Effector memory CD8-positive, alpha-beta T cell (primary cell): Measurements from ENCODE around the gene TAF11L13.
"Not testable (repeated sequence)": the region's sequence is repeated elsewhere in the genome, so short reads cannot be mapped to it uniquely, and the experiment has no call there.

ENCODE experiments used
- ATAC-seq: fragments of 150-1000 bp; cut with Tn5 transposase; replicated peaks from 2 replicates; pipeline ENCODE4 v1.10.0; 2021; ENCODE audit warnings: mild to moderate bottlenecking, moderate library complexity
- DNase-seq, 3 experiments: peaks; one replicate each; pipeline ENCODE4 v3.0.0; 2021
- H3K27ac Mint-ChIP-seq, 2 donors: one replicate each; pipeline ENCODE4 v1.8.0; 2022; ENCODE audit warnings: mild to moderate bottlenecking in 2 of 2, mixed read lengths in 2 of 2, moderate library complexity in 2 of 2
- H3K27me3 Mint-ChIP-seq, 2 donors: one replicate each; pipeline ENCODE4 v1.8.0; 2022; ENCODE audit warnings: mixed read lengths in 2 of 2
- H3K36me3 Mint-ChIP-seq: one replicate; pipeline ENCODE4 v1.8.0; 2022; ENCODE audit warnings: mild to moderate bottlenecking, moderate library complexity, mixed read lengths; ENCODE audit not compliant: insufficient read depth
- H3K4me1 Mint-ChIP-seq, 2 donors: one replicate each; pipeline ENCODE4 v1.8.0; 2022; ENCODE audit warnings: low read depth in 2 of 2, mixed read lengths in 2 of 2
- H3K4me3 Mint-ChIP-seq, 2 donors: one replicate each; pipeline ENCODE4 v1.8.0; 2022; ENCODE audit warnings: mild to moderate bottlenecking in 2 of 2, mixed read lengths in 2 of 2, moderate library complexity in 2 of 2
- H3K9me3 Mint-ChIP-seq, 2 donors: one replicate each; pipeline ENCODE4 v1.8.0; 2022; ENCODE audit warnings: mixed read lengths in 2 of 2
- total RNA-seq, 9 experiments: gene quantifications; one replicate each; lab custom pipeline; 2026; lab: John Stamatoyannopoulos, UW

Gene TAF11L13
- 0 reads per million in 9 experiments for total RNA-seq

DNA sequence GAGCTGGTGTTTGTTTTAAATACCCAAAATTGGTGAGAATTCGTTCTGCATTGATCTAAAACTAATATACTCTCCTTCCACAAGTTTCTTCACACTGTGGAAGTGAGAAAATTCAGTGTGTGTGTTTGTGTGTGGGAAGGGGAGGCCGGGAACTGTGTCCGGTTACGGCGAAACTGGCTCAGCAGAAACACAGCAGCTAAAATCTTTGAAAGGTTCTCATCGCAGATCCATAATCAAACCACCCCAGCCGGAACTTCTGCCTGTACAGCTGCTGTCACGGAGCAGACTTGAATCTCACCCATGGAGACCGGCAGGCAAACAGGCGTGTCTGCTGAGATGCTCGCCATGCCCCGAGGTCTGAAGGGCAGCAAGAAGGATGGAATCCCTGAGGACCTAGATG is at the start of gene TAF11L13:
TSS of gene TAF11L13 (plus strand) at position 301 of the 400 bp plus-strand sequence.
- peaks cover 8 to 12% of the 10 kb centered on the region in 2 donors for H3K9me3 Mint-ChIP-seq
- H3K4me1 Mint-ChIP-seq, H3K27ac Mint-ChIP-seq, ATAC-seq, H3K36me3 Mint-ChIP-seq, H3K4me3 Mint-ChIP-seq, DNase-seq, H3K27me3 Mint-ChIP-seq: not testable (repeated sequence)

GRCh38 chr5:17585658-17586057 is 46.2 kb upstream of the TAF11L13 start, which contains the start of gene TAF11L7:
TSS of gene TAF11L7 (minus strand) at chr5:17585758.
- H3K27me3 Mint-ChIP-seq, H3K4me1 Mint-ChIP-seq, DNase-seq, H3K36me3 Mint-ChIP-seq, ATAC-seq, H3K4me3 Mint-ChIP-seq, H3K9me3 Mint-ChIP-seq, H3K27ac Mint-ChIP-seq: not testable (repeated sequence)

DNA sequence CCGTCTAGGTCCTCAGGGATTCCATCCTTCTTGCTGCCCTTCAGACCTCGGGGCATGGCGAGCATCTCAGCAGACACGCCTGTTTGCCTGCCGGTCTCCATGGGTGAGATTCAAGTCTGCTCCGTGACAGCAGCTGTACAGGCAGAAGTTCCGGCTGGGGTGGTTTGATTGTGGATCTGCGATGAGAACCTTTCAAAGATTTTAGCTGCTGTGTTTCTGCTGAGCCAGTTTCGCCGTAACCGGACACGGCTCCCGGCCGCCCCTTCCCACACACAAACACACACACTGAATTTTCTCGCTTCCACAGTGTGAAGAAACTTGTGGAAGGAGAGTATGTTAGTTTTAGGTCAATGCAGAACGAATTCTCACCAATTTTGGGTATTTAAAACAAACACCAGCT is 41.0 kb upstream of the TAF11L13 start, which contains the start of gene TAF11L8:
TSS of gene TAF11L8 (minus strand) at position 101 of the 400 bp plus-strand sequence.
- not testable (repeated sequence) for H3K27me3 Mint-ChIP-seq, ATAC-seq, H3K9me3 Mint-ChIP-seq, H3K4me1 Mint-ChIP-seq, DNase-seq, H3K4me3 Mint-ChIP-seq, H3K36me3 Mint-ChIP-seq, H3K27ac Mint-ChIP-seq

DNA sequence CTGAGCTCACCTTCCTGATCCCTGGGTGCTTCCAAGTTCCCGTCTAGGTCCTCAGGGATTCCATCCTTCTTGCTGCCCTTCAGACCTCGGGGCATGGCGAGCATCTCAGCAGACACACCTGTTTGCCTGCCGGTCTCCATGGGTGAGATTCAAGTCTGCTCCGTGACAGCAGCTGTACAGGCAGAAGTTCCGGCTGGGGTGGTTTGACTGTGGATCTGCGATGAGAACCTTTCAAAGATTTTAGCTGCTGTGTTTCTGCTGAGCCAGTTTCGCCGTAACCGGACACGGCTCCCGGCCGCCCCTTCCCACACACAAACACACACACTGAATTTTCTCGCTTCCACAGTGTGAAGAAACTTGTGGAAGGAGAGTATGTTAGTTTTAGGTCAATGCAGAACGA is 37.6 kb upstream of the TAF11L13 start, which contains the start of gene TAF11L9:
TSS of gene TAF11L9 (minus strand) at position 140 of the 400 bp plus-strand sequence.
- not testable (repeated sequence) for H3K9me3 Mint-ChIP-seq, H3K36me3 Mint-ChIP-seq, ATAC-seq, H3K4me1 Mint-ChIP-seq, H3K27me3 Mint-ChIP-seq, H3K27ac Mint-ChIP-seq, DNase-seq, H3K4me3 Mint-ChIP-seq

DNA sequence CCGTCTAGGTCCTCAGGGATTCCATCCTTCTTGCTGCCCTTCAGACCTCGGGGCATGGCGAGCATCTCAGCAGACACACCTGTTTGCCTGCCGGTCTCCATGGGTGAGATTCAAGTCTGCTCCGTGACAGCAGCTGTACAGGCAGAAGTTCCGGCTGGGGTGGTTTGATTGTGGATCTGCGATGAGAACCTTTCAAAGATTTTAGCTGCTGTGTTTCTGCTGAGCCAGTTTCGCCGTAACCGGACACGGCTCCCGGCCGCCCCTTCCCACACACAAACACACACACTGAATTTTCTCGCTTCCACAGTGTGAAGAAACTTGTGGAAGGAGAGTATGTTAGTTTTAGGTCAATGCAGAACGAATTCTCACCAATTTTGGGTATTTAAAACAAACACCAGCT is 34.2 kb upstream of the TAF11L13 start, which contains the start of gene TAF11L10:
TSS of gene TAF11L10 (minus strand) at position 101 of the 400 bp plus-strand sequence.
- ATAC-seq, H3K9me3 Mint-ChIP-seq, H3K27me3 Mint-ChIP-seq, H3K27ac Mint-ChIP-seq, DNase-seq, H3K4me3 Mint-ChIP-seq, H3K4me1 Mint-ChIP-seq, H3K36me3 Mint-ChIP-seq: not testable (repeated sequence)

GRCh38 chr5:17603880-17604279 is 28.0 kb upstream of the TAF11L13 start, which contains the start of gene TAF11L11:
TSS of gene TAF11L11 (plus strand) at chr5:17604183.
- not testable (repeated sequence) for H3K27ac Mint-ChIP-seq

DNA sequence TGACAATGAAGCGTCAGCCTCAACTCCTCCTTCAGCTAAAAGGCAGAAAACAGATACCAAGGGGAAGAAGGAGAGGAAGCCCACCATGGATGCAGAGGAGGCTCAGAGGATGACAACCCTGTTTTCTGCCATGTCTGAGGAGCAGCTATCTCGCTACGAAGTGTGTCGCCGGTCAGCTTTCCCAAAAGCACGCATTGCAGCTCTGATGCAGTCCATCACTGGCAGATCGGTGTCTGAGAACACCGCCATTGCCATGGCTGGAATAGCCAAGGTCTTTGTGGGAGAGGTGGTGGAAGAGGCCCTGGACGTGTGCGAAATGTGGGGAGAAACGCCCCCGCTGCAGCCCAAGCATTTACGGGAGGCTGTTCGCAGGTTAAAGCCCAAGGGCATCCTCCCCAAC is 26.9 kb upstream of the TAF11L13 start:
- H3K36me3 Mint-ChIP-seq = no peaks in the 10 kb centered on the region
- DNase-seq = no peak

More at GRCh38 chr5:17603880-17604279, 28.0 kb upstream of the TAF11L13 start, which contains the start of gene TAF11L11:
- not testable (repeated sequence) for H3K36me3 Mint-ChIP-seq, H3K27me3 Mint-ChIP-seq, ATAC-seq, H3K4me1 Mint-ChIP-seq, H3K4me3 Mint-ChIP-seq, DNase-seq
- peaks cover 7 to 20% of the 10 kb centered on the region in 2 donors for H3K9me3 Mint-ChIP-seq

DNA sequence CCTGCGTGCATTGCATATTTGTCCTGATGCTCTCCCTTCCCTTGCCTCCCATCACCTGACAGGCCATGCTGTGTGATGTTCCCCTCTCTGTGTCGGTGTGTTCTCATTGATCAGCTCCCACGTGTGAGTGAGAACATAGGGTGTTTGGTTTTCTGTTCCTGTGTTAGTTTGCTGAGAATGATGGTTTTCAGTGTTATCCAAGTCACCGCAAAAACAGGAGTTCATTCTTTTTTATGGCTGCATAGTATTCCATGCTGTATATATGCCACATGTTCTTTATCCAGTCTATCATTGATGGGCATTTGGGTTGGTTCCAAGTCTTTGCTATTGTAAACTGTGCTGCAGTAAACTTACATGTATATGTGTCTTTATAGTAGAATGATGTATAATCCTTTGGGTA is 24.4 kb upstream of the TAF11L13 start:
- H3K27ac Mint-ChIP-seq, ATAC-seq, DNase-seq, H3K27me3 Mint-ChIP-seq, H3K36me3 Mint-ChIP-seq, H3K4me1 Mint-ChIP-seq, H3K4me3 Mint-ChIP-seq: not testable (repeated sequence)
- H3K9me3 Mint-ChIP-seq = peaks cover 11 to 27% of the 10 kb centered on the region in 2 donors

More for the DNA sequence above, 26.9 kb upstream of the TAF11L13 start:
- Mint-ChIP-seq H3K27me3 (no peaks in the 10 kb centered on the region), H3K9me3 (peaks cover 7 to 20% of the 10 kb centered on the region in 2 donors), H3K4me3 (no peak overlapping the region), H3K27ac (no peak overlapping the region), H3K4me1 (no peaks in the 10 kb centered on the region)
- no peak for ATAC-seq

GRCh38 chr5:17610092-17610491 is 21.8 kb upstream of the TAF11L13 start, which contains the start of gene TAF11L12:
TSS of gene TAF11L12 (plus strand) at chr5:17610392.
- H3K4me1 Mint-ChIP-seq, H3K4me3 Mint-ChIP-seq, H3K27ac Mint-ChIP-seq, ATAC-seq, H3K27me3 Mint-ChIP-seq, H3K36me3 Mint-ChIP-seq, DNase-seq: not testable (repeated sequence)
- H3K9me3 Mint-ChIP-seq = peaks cover 9 to 20% of the 10 kb centered on the region in 2 donors

DNA sequence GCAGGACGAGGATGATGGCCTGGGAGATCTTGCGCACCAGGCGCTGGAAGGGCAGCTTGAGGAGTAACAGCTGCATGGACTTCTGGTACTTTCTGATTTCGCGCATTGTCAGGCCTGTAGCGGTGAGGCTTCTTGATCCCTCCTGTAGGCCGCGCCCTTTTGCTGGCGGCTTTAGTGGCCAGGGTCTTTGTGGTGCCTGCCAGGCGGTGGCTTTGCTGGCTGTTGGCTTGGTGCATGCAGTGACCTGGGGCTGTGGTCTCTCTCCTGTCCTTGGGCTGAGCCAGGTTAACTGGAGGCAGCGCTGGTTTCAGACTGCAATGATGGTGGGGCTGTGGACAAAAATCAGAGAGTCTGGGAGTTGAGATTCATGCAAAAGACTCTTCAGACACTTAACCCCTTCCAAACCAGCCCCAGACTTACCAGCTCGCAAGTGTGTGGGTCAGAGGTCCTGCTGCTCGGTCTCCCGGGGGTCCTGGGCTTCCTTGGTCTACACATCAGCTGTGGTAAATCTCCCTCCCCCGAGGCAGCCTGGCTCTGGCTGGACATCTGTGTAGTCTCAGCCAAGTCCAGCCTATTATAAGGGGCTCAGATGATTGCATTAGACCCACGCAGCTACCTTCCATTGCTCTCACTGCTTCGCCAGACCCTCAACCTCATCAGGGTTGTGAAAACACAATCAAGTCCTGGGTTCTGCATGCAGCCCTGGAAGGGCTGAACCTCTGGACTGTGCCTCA is 16.8 kb upstream of the TAF11L13 start:
- no peaks in the 10 kb centered on the region for H3K27me3 Mint-ChIP-seq
- no peaks in the 10 kb centered on the region for H3K4me1 Mint-ChIP-seq
- ATAC-seq (no peak), DNase-seq (no peak)
- H3K27ac Mint-ChIP-seq = no peak overlapping the region
- no peak overlapping the region for H3K4me3 Mint-ChIP-seq
- H3K9me3 Mint-ChIP-seq = peaks cover 10 to 25% of the 10 kb centered on the region in 2 donors
- H3K36me3 Mint-ChIP-seq = no peaks in the 10 kb centered on the region

DNA sequence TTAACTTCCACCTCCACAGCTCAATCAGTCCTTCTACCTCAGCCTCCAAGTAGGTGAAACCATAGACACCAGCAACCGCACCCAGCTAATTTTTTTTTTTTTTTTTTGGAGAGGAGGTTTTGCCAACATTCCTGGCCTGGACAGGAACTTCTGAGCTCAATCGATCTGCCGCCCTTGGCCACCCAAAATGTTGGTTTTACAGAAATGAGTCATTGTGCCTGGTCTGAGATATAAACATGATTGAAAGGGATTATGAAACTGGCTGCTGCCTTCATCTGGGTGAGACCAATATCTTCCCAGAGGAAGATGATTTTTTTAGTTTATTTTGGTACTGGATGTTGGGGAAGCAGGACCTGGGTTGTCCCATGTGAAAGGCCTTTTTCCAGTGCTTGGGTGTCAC is 12.5 kb upstream of the TAF11L13 start:
- Mint-ChIP-seq H3K9me3 (peaks cover 4 to 32% of the 10 kb centered on the region in 2 donors), H3K27ac (no peak overlapping the region), H3K36me3 (no peaks in the 10 kb centered on the region), H3K4me3 (no peak overlapping the region), H3K27me3 (no peaks in the 10 kb centered on the region), H3K4me1 (no peaks in the 10 kb centered on the region)
- ATAC-seq (no peak), DNase-seq (no peak)

DNA sequence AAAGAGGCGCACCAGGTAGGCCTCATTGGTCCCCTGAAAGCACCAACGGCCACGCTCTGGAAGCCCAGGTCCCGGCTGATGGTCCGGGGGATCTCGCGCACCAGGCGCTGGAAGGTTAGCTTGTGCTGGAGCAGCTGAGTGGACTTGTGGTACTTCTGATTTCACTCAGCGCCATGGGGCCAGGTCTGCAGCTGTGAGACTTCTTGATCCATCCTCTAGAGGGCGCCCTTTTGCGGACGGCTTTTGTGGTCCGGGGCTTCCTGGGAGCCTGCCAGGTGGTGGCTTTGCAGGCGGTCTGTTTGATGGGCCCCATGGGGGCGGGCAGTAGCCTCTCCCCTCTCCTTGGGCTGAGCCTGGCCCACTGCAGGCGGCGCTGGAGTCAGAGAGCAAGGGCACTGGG is 11.3 kb upstream of the TAF11L13 start:
- Mint-ChIP-seq H3K4me3 (no peak overlapping the region), H3K4me1 (no peaks in the 10 kb centered on the region), H3K27me3 (no peaks in the 10 kb centered on the region), H3K36me3 (no peaks in the 10 kb centered on the region), H3K9me3 (peaks cover 4 to 32% of the 10 kb centered on the region in 2 donors), H3K27ac (no peak overlapping the region)
- DNase-seq = no peak
- ATAC-seq = no peak

DNA sequence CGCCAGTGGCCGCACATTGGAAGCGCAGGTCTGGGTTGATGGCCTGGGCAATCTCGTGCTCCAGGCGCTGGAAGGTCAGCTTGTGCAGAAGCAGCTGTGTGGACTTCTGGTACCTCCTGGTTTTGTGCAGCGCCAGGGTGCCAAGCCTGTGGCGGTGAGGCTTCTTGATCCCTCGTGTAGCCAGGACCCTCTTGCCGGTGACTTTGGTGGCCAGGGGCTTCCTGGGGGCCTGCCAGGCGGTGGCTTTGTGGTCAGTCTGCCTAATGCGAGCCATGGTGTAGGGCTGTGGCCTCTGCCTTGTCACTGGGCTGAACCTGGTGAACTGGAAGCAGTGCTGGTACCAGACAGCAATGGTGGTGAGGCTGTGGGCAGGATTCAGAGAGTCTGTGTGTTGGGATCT is 6.2 kb upstream of the TAF11L13 start:
- Mint-ChIP-seq H3K27me3 (no peaks in the 10 kb centered on the region), H3K36me3 (no peaks in the 10 kb centered on the region), H3K4me1 (no peaks in the 10 kb centered on the region), H3K4me3 (no peak overlapping the region), H3K27ac (no peak overlapping the region), H3K9me3 (peaks cover 4 to 14% of the 10 kb centered on the region in 2 donors)
- no peak for ATAC-seq
- DNase-seq = no peak

GRCh38 chr5:17634160-17634559 is 2.3 kb downstream of the TAF11L13 start, which contains the start of gene TAF11L14:
TSS of gene TAF11L14 (plus strand) at chr5:17634460.
- Mint-ChIP-seq H3K27me3 (no peaks in the 10 kb centered on the region), H3K9me3 (peaks cover 8% of the 10 kb centered on the region in 2 donors), H3K4me1 (no peaks in the 10 kb centered on the region), H3K27ac (no peak within 1 kb of the TSS), H3K36me3 (no peaks in the 10 kb centered on the region), H3K4me3 (no peak within 1 kb of the TSS)
- ATAC-seq (no peak), DNase-seq (no peak)
